SK-N-SH treated with all-trans-retinoic acid at 6 μM for 48 hours (cell line): ENCODE results near the gene ALDH16A1.

Experiments
- ARNTL ChIP-seq: fragments of 450-650 bp; formaldehyde crosslinking; IDR thresholded peaks from 2 replicates; pipeline ENCODE4 v1.5.0; 2020; ENCODE audit warnings: low read depth, mild to moderate bottlenecking, moderate library complexity, borderline replicate concordance
- PATZ1 ChIP-seq: fragments of 250-450 bp; sonication (Bioruptor Pico); IDR thresholded peaks from 2 replicates; pipeline ENCODE4 v1.8.0; 2020; ENCODE audit warnings: mild to moderate bottlenecking, moderate library complexity, borderline replicate concordance
- PPARA ChIP-seq: fragments of 250-450 bp; sonication (Bioruptor Pico); IDR thresholded peaks from 2 replicates; pipeline ENCODE4 v1.5.0; 2020; ENCODE audit warnings: mild to moderate bottlenecking, borderline replicate concordance
- TCF4 ChIP-seq: fragments of 250-450 bp; sonication (Bioruptor Pico); IDR thresholded peaks from 2 replicates; pipeline ENCODE4 v1.8.0; 2021; ENCODE audit warnings: mild to moderate bottlenecking, moderate library complexity, borderline replicate concordance
- ZC3H10 ChIP-seq: fragments of 250-450 bp; sonication (Bioruptor Pico); IDR thresholded peaks from 2 replicates; pipeline ENCODE4 v1.5.1; 2021; ENCODE audit warnings: mild to moderate bottlenecking, moderate library complexity
- ZFP30 ChIP-seq: fragments of 450-650 bp; formaldehyde crosslinking; IDR thresholded peaks from 2 replicates; pipeline ENCODE4 v1.5.0; 2022; ENCODE audit warnings: mild to moderate bottlenecking, moderate library complexity
- ZNF70 ChIP-seq: fragments of 450-650 bp; formaldehyde crosslinking; IDR thresholded peaks from 2 replicates; pipeline ENCODE4 v1.5.0; 2020; ENCODE audit warnings: mild to moderate bottlenecking, moderate library complexity

DNA sequence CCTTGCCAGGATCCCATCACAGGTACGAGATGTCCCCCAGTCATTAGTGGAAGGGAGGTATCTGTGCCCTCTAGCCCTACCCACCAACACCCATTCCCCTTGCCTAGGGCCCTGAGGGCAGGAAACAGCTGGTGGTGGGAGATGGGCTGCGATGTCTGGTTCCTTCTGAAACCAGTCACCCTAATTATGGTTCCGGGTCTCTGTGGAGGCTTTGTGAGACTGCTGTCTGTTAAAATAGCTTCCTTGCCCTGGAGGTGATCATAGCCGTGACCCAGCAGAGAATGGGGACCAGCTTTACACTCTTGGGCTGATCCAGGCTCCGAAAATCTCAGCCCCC is 5.5 kb downstream of the ALDH16A1 start:
- no peak for TF ChIP-seq ARNTL (CRISPR knock-in tag)
- TF ChIP-seq PATZ1 = no peak
- TF ChIP-seq PPARA = no peak
- no peak for TF ChIP-seq TCF4 (CRISPR knock-in tag)
- no peak for TF ChIP-seq ZC3H10 (CRISPR knock-in tag)
- TF ChIP-seq ZNF70 (CRISPR knock-in tag) = no peak
- no peak for TF ChIP-seq ZFP30 (CRISPR knock-in tag)
